Stimulated activated CD8-positive, alpha-beta memory T cell treated with anti-CD3 and anti-CD28 coated beads, Interleukin-4, amount 100 ng/mL, for 4 hours (primary cell): ENCODE results near the gene FCGR1A.
"Not testable (repeated sequence)": the region's sequence is repeated elsewhere in the genome, so short reads cannot be mapped to it uniquely, and the experiment has no call there.

Experiments used
- DNase-seq, 2 donors: peaks; one replicate each; pipeline ENCODE4 v3.0.0-alpha.2; 2020; ENCODE audit warnings: low read depth in 2 of 2, low spot score in 1 of 2

FCGR1A gene

DNA sequence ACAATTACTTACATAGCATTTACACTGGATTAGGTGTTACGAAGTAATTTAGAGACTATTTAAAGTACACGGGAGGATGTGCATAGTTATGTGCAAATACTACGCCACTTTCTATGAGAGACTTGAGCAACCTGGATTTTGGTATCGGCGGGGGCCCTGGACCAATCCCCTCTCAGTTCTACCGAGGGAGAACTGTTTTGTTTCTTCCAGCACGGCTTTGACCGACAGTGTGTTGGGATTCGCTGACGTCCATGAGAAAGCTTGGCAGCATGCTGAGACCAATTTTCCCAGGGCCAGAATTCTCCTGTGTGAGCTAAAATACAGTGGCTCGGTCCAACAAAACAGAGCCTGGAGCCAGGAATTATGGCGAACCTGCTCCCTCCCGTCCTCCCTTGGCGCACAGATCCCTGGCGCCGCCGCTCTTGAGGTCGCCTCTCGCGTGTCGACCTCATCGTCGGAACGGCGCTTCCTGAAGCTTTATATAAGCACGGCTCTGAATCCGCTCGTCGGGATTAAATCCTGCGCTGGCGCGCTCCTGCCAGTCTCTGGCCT is 49.3 kb downstream of the FCGR1A start:
- not testable (repeated sequence) for DNase-seq

DNA sequence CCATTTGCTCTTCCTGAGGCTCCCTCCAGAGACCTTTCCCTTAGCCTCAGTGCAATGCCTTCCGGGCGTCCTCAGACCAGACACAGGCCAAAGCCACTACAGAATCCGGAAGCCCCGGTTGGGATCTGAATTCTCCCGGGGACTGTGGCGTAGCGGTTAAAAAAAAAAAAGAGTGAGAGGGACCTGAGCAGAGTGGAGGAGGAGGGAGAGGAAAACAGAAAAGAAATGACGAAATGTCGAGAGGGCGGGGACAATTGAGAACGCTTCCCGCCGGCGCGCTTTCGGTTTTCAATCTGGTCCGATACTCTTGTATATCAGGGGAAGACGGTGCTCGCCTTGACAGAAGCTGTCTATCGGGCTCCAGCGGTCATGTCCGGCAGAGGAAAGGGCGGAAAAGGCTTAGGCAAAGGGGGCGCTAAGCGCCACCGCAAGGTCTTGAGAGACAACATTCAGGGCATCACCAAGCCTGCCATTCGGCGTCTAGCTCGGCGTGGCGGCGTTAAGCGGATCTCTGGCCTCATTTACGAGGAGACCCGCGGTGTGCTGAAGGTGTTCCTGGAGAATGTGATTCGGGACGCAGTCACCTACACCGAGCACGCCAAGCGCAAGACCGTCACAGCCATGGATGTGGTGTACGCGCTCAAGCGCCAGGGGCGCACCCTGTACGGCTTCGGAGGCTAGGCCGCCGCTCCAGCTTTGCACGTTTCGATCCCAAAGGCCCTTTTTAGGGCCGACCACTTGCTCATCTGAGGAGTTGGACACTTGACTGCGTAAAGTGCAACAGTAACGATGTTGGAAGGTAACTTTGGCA is 50.0 kb downstream of the FCGR1A start:
- DNase-seq, result not testable (repeated sequence)

DNA sequence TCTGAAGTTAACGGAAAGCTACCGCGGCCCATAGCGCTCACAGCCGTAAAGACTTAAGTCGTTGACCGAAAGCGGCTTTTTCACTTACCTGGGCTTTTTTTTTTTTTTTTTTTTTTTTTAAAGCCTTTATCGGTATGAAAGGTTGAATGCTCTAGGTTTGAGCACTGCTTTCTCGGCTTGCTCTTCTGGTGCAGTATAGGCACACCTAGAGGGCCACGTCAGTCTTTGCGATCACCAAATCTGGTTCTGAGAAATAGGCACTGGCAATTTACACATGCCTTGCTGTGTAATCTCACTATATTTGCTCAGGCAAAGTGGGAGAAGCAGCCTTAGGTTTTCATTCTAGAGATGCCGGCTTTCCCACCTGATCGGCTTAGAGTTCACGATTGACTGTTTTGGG is 50.6 kb downstream of the FCGR1A start:
- DNase-seq, result not testable (repeated sequence)

DNA sequence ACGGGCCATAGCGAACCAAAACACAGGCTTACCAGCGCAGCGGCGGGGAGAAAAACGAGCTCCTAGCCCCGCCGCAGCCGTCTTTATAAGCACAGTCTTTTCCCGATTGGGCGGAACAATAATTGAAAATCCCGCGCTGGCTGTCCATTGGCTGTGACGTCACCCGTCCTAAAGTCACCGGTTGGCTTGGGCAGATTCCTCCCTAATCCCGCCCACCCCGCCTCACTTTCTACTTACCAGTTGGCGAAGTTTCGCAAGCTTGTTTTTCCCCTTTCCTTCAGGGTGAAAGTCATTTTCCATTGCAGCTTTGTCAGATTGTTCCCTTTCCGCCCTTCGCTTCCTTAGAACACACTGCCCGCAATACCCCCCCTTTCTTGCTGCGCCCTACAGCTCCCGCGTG is 58.7 kb downstream of the FCGR1A start:
- DNase-seq, result not testable (repeated sequence)
